ENCODE results near the gene CCDC54.

DNA sequence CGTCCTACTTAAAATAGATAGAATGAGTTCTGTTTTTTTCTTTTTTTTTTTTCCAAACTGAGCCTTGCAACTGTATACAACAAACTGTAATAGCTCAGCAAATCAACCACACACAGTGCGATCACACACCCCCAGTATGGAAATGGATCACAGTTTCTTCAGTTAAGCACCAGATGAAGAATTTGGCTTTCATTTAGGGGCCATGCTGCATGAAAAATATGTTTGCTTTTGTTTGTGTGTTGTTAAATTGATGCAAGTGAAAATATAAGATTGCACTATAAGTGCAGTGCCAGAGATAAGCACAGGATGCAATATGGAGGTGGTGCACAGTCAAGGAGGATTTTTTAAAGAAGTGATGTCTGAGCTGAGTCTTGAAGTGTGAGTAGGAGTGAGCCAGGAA is 17.8 kb downstream of the CCDC54 start:
- no peak for TF ChIP-seq SIN3A (IDR thresholded peaks at IDR 0.05; ENCODE audit: borderline replicate concordance, insufficient read depth, low read length)
- no peak for TF ChIP-seq POLR2AphosphoS5 (IDR thresholded peaks at IDR 0.05; ENCODE audit: low read depth, low read length)
- TF ChIP-seq, protein P1, sequence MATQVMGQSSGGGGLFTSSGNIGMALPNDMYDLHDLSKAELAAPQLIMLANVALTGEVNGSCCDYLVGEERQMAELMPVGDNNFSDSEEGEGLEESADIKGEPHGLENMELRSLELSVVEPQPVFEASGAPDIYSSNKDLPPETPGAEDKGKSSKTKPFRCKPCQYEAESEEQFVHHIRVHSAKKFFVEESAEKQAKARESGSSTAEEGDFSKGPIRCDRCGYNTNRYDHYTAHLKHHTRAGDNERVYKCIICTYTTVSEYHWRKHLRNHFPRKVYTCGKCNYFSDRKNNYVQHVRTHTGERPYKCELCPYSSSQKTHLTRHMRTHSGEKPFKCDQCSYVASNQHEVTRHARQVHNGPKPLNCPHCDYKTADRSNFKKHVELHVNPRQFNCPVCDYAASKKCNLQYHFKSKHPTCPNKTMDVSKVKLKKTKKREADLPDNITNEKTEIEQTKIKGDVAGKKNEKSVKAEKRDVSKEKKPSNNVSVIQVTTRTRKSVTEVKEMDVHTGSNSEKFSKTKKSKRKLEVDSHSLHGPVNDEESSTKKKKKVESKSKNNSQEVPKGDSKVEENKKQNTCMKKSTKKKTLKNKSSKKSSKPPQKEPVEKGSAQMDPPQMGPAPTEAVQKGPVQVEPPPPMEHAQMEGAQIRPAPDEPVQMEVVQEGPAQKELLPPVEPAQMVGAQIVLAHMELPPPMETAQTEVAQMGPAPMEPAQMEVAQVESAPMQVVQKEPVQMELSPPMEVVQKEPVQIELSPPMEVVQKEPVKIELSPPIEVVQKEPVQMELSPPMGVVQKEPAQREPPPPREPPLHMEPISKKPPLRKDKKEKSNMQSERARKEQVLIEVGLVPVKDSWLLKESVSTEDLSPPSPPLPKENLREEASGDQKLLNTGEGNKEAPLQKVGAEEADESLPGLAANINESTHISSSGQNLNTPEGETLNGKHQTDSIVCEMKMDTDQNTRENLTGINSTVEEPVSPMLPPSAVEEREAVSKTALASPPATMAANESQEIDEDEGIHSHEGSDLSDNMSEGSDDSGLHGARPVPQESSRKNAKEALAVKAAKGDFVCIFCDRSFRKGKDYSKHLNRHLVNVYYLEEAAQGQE (IDR thresholded peaks at IDR 0.05; ENCODE audit: insufficient read depth in 1 of 2, low read depth in 2 of 2, low read length in 2 of 2): no peak
- no peak for TF ChIP-seq TAF1 (IDR thresholded peaks at IDR 0.05; ENCODE audit: borderline replicate concordance, insufficient read depth, low read length)
